IMR-90 (cell line): ENCODE results near the gene CFAP90. TPM values are rescaled to one million over a fixed set of nuclear protein-coding genes. Genes with fewer than 3 reads are reported as not detected.
A peak's percentile ranks its signal among the peaks of the same experiment; 100 is the strongest.

Source experiments
- ATAC-seq: fragments of 200-7000 bp; cut with Tn5 transposase; 2 replicates; pipeline ENCODE4 v1.9.1; 2020; ENCODE audit warnings: low read depth, mild to moderate bottlenecking, moderate library complexity
- BruUV-seq: library from RNA; stranded (reverse); fragments of 400-500 nt; replicated peaks from 2 replicates; lab custom pipeline; 2021; lab: Mats Ljungman, UMichigan
- CTCF ChIA-PET: fragments of 300-600 bp; formaldehyde crosslinking; extraction: SDS; loops from one replicate; lab custom pipeline; 2021; ENCODE audit warnings: antibody characterized with exemption; lab: Yijun Ruan, JAX
- POLR2A ChIA-PET: fragments of 300-600 bp; sonication (Branson Sonifier 250); formaldehyde crosslinking; loops from one replicate; lab custom pipeline; 2022; ENCODE audit warnings: antibody characterized with exemption; ENCODE audit not compliant: unreplicated experiment; lab: Charles Lee
- DNase-seq: peaks from one replicate; pipeline ENCODE4 v3.0.0; 2013
- H2AFZ ChIP-seq: replicated peaks from 2 replicates; pipeline ENCODE3; 2013; ENCODE audit warnings: low read length, mild to moderate bottlenecking; ENCODE audit not compliant: poor library complexity
- H2AK5ac ChIP-seq: 2 replicates; pipeline ENCODE4 v1.6.1; 2013; ENCODE audit warnings: low read depth, low read length, inconsistent platforms
- H2AK9ac ChIP-seq: replicated peaks from 2 replicates; pipeline ENCODE3; 2013; ENCODE audit warnings: mild to moderate bottlenecking, low read depth, low read length, moderate library complexity; ENCODE audit not compliant: poor library complexity
- H2BK120ac ChIP-seq: 2 replicates; pipeline ENCODE4 v1.6.1; 2013; ENCODE audit warnings: low read depth, low read length, inconsistent platforms
- H2BK15ac ChIP-seq: 3 replicates; pipeline ENCODE4 v1.6.1; 2013; ENCODE audit warnings: low read depth, low read length, inconsistent platforms
- H2BK20ac ChIP-seq: 2 replicates; pipeline ENCODE4 v1.6.1; 2013; ENCODE audit warnings: low read depth, mild to moderate bottlenecking, inconsistent platforms, low read length, moderate library complexity
- H2BK5ac ChIP-seq: 2 replicates; pipeline ENCODE4 v1.6.1; 2013; ENCODE audit warnings: mild to moderate bottlenecking, low read depth, low read length, inconsistent platforms; ENCODE audit not compliant: poor library complexity, severe bottlenecking
- H3K14ac ChIP-seq: replicated peaks from 2 replicates; pipeline ENCODE4 v1.6.1; 2013; ENCODE audit warnings: low read depth, low read length, inconsistent platforms
- H3K18ac ChIP-seq: 2 replicates; pipeline ENCODE4 v1.6.1; 2013; ENCODE audit warnings: low read depth, low read length, control low read depth
- H3K23ac ChIP-seq: 2 replicates; pipeline ENCODE4 v1.6.1; 2013; ENCODE audit warnings: low read depth, low read length, inconsistent platforms
- H3K27ac ChIP-seq: 2 replicates; pipeline ENCODE4 v1.5.1; 2013; ENCODE audit warnings: mild to moderate bottlenecking, control low read depth, low read length; ENCODE audit not compliant: insufficient read depth
- H3K27me3 ChIP-seq: 2 replicates; pipeline ENCODE4 v1.6.1; 2013; ENCODE audit warnings: low read length; ENCODE audit not compliant: control insufficient read depth, insufficient read depth
- H3K36me3 ChIP-seq: 2 replicates; pipeline ENCODE4 v1.6.1; 2013; ENCODE audit warnings: low read length, mixed read lengths; ENCODE audit not compliant: control insufficient read depth, insufficient read depth
- H3K4ac ChIP-seq: 2 replicates; pipeline ENCODE4 v1.6.1; 2013; ENCODE audit warnings: low read depth, low read length, inconsistent platforms
- H3K4me1 ChIP-seq: 2 replicates; pipeline ENCODE4 v1.6.1; 2013; ENCODE audit warnings: low read length, mixed read lengths; ENCODE audit not compliant: control insufficient read depth, insufficient read depth
- H3K4me2 ChIP-seq: 2 replicates; pipeline ENCODE4 v1.6.1; 2013; ENCODE audit warnings: low read depth, mild to moderate bottlenecking, control low read depth, low read length, moderate library complexity
- H3K4me3 ChIP-seq: 2 replicates; pipeline ENCODE4 v1.5.1; 2013; ENCODE audit warnings: low read depth, mild to moderate bottlenecking, control low read depth, low read length, moderate library complexity; ENCODE audit not compliant: insufficient read depth
- H3K56ac ChIP-seq: 2 replicates; pipeline ENCODE4 v1.6.1; 2013; ENCODE audit warnings: low read length, inconsistent platforms; ENCODE audit not compliant: insufficient read depth; ENCODE audit errors: extremely low read depth
- H3K79me1 ChIP-seq, 2 experiments: 2 replicates each; pipeline ENCODE4 v1.6.1; 2013; ENCODE audit warnings: low read length in 2 of 2, inconsistent platforms in 1 of 2, low read depth in 1 of 2
- H3K9ac ChIP-seq: 2 replicates; pipeline ENCODE4 v1.6.1; 2013; ENCODE audit warnings: low read depth, low read length, control low read depth
- H3K9me1 ChIP-seq: 2 replicates; pipeline ENCODE4 v1.6.1; 2013; ENCODE audit warnings: low read length, inconsistent platforms; ENCODE audit not compliant: insufficient read depth
- H3K9me3 ChIP-seq: 2 replicates; pipeline ENCODE4 v1.6.1; 2013; ENCODE audit warnings: low read length; ENCODE audit not compliant: control insufficient read depth, insufficient read depth
- H4K20me1 ChIP-seq: 2 replicates; pipeline ENCODE4 v1.6.1; 2013; ENCODE audit warnings: low read length, inconsistent platforms; ENCODE audit not compliant: insufficient read depth
- H4K5ac ChIP-seq: 2 replicates; pipeline ENCODE4 v1.6.1; 2013; ENCODE audit warnings: mild to moderate bottlenecking, low read depth, low read length, control low read depth
- H4K8ac ChIP-seq, 2 experiments: 2 replicates each; pipeline ENCODE4 v1.6.1; 2013; ENCODE audit warnings: low read depth in 2 of 2, low read length in 2 of 2, control low read depth in 1 of 2, inconsistent platforms in 1 of 2
- H4K91ac ChIP-seq: 2 replicates; pipeline ENCODE4 v1.6.1; 2013; ENCODE audit warnings: low read depth, low read length, inconsistent platforms; ENCODE audit not compliant: insufficient read depth
- BHLHE40 ChIP-seq: fragments of 150-350 bp; IDR thresholded peaks from 2 replicates; pipeline ENCODE4 v1.6.1; 2016; ENCODE audit warnings: mild to moderate bottlenecking, low read depth, low read length
- CTCF ChIP-seq: conservative IDR thresholded peaks from 2 replicates; pipeline ENCODE4 v1.5.1; 2012; ENCODE audit warnings: mild to moderate bottlenecking, low read depth, low read length, improper control_type of control experiment
- ELK1 ChIP-seq: fragments of 150-350 bp; IDR thresholded peaks from 2 replicates; pipeline ENCODE4 v1.6.1; 2016; ENCODE audit warnings: low read depth, mild to moderate bottlenecking, low read length, moderate library complexity, borderline replicate concordance
- FOS ChIP-seq: fragments of 150-350 bp; IDR thresholded peaks from 2 replicates; pipeline ENCODE4 v1.6.1; 2016; ENCODE audit warnings: low read depth, low read length
- MAFK ChIP-seq: IDR thresholded peaks from 2 replicates; pipeline ENCODE4 v1.6.1; 2012; ENCODE audit warnings: low read depth, low read length, improper control_type of control experiment
- MAZ ChIP-seq: IDR thresholded peaks from 2 replicates; pipeline ENCODE4 v1.6.1; 2012; ENCODE audit warnings: low read depth, mild to moderate bottlenecking, low read length, improper control_type of control experiment, moderate library complexity, borderline replicate concordance
- MXI1 ChIP-seq: IDR thresholded peaks from 2 replicates; pipeline ENCODE4 v1.6.1; 2012; ENCODE audit warnings: low read depth, mild to moderate bottlenecking, low read length, moderate library complexity, borderline replicate concordance
- RAD21 ChIP-seq: IDR thresholded peaks from 2 replicates; pipeline ENCODE4 v1.6.1; 2012; ENCODE audit warnings: low read length, improper control_type of control experiment
- SMC3 ChIP-seq: fragments of 150-350 bp; IDR thresholded peaks from 2 replicates; pipeline ENCODE4 v1.6.1; 2016; ENCODE audit warnings: low read depth, mild to moderate bottlenecking, antibody characterized with exemption, low read length, moderate library complexity
- WGBS, 2 experiments: methylation state at CpG; one replicate each; pipeline versions ENCODE4 v1.1.5 to v1.1.7; 2013; ENCODE audit warnings: missing lambda C conversion rate in 2 of 2; ENCODE audit not compliant: insufficient read length in 1 of 2; ENCODE audit errors: extremely low coverage in 2 of 2; 5-methylcytosine and 5-hydroxymethylcytosine counted together
- dilution Hi-C: fragments of 300-500 bp; cut with HindIII; formaldehyde crosslinking; loops from one replicate; pipeline ENCODE4 v1.14.3; 2018; ENCODE audit warnings: low sequenced_read_pairs; ENCODE audit not compliant: unreplicated experiment
- in situ Hi-C: fragments of 300-500 bp; cut with MboI; formaldehyde crosslinking; loops from 3 replicates; pipeline ENCODE4 v1.14.3; 2019; ENCODE audit warnings: low sequenced_read_pairs, inconsistent platforms, mixed read lengths
- intact Hi-C: fragments of 100-400 bp; cut with micrococcal nuclease; formaldehyde crosslinking; loops from 2 replicates; pipeline ENCODE4 v1.10.0; 2022
- polyA plus RNA-seq, 3 experiments: library from polyadenylated mRNA; depleted of rRNA; stranded (reverse); fragments of >200 nt; gene quantifications; 2 replicates each; pipeline ENCODE4 v1.2.3, GENCODE V29; 2012; ENCODE audit warnings: low replicate concordance in 1 of 3
- total RNA-seq: library from RNA; depleted of rRNA; stranded (reverse); fragments of >200 nt; gene quantifications from 2 replicates; pipeline ENCODE4 v1.2.3, GENCODE V29; 2012

The CFAP90 gene
- total and polyA plus RNA-seq, 2 of the 4 experiments (the other 2 are of a cell fraction): 0.09 TPM; not detected in 1

DNA sequence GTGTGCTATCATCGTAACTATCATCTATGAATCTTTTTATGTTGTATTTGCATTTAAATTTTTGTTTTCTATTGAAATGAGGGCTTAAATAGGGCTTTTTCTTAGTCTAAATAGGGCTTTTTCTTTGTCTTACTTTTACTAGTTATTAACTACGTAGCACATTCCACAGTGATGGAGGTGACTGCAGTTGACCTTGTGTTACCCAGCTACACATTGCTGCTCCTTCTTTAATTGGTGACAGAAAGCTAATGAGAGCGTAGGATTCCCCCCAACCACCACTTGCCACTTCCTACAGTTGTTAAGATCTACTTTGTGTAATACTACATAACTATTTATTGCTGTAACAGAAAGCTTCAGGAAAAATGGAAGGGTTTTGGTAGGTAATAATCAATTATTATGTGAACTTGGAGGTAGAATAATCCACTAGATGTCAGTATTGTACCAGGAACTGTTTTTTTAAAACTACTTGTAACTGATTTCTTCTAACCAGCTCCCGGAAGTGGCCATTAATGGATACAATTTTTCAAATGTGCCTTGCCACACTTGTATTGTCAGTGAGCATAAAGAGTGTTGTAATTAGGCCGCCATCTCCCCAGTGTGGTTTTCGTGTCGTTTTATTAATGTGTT lies 36.0 kb upstream of the CFAP90 start:
- Histone ChIP-seq H3K79me1 (peaks cover 6 to 10% of the 10 kb centered on the region in 2 experiments), H2AFZ (no peak overlapping the region), H4K20me1 (no peaks in the 10 kb centered on the region), H4K91ac (no peak overlapping the region; the same call in 1 of the 2 replicates), H3K18ac (peak overlapping the region; percentile 77; the same call in 1 of the 2 replicates), H3K36me3 (peaks cover 24% of the 10 kb centered on the region), H3K56ac (no peak overlapping the region), H3K14ac (peak overlapping the region; percentile 20; the same call in 1 of the 2 replicates), H3K4me1 (peaks cover 4% of the 10 kb centered on the region), H2AK9ac (no peak overlapping the region), H3K27me3 (no peaks in the 10 kb centered on the region), H3K4me3 (no peak overlapping the region), H4K8ac (peak overlapping the region in 1 of 2 experiments; percentile 93; a peak in 2 of 4 replicates), H2BK15ac (peak overlapping the region; percentile 71; the same call in 1 of the 3 replicates), H4K5ac (peak overlapping the region; percentile 83; the same call in 1 of the 2 replicates), H3K9me1 (no peaks in the 10 kb centered on the region; the same call in 1 of the 2 replicates), H3K9me3 (no peaks in the 10 kb centered on the region), H3K23ac (no peak overlapping the region), H2AK5ac (peak overlapping the region; percentile 86; the same call in 1 of the 2 replicates), H3K4ac (peak overlapping the region; percentile 51; the same call in 1 of the 2 replicates), H2BK5ac (peak overlapping the region; percentile 89), H2BK20ac (peak overlapping the region; percentile 81; the same call in 1 of the 2 replicates), H3K9ac (no peak overlapping the region), H3K27ac (peak overlapping the region; percentile 40; the same call in 1 of the 2 replicates), H2BK120ac (peak overlapping the region; percentile 64), H3K4me2 (no peak overlapping the region; the same call in 1 of the 2 replicates)
- no CpG with 5 or more reads among the region's 7 CpGs for WGBS, 2 experiments
- no peak for TF ChIP-seq MXI1
- TF ChIP-seq FOS: no peak
- TF ChIP-seq CTCF: peak; percentile 72
- no peak for TF ChIP-seq BHLHE40
- peak; percentile 35; the same call in 1 of the 2 replicates for TF ChIP-seq SMC3
- TF ChIP-seq RAD21: peak; percentile 73
- no peak for TF ChIP-seq MAZ
- peak; percentile 23; the same call in 1 of the 2 replicates for TF ChIP-seq ELK1
- TF ChIP-seq MAFK: no peak
- CTCF ChIA-PET: interaction anchor here (0.6 to 1.9 kb wide), 9 partner anchors 9 to 1650 kb away, joined by 3 to 6 read pairs (median 4); no protein-coding TSS in a partner anchor
- POLR2A ChIA-PET: no interaction called here
- peak; percentile 76 for ATAC-seq
- in situ Hi-C loops: loop anchor here (25.0 kb wide), 2 partner anchors 1175 to 1650 kb away; partner anchors contain the start of gene SEMA5A
- peak; percentile 72 for DNase-seq
- no TSS peak for BruUV-seq
- dilution Hi-C loops: no loop called here
- intact Hi-C loops: loop anchor here (5.0 kb wide), 1 partner anchor 1325 kb away; no protein-coding TSS in a partner anchor
